ENCODE measurements around the gene GSN.

DNA sequence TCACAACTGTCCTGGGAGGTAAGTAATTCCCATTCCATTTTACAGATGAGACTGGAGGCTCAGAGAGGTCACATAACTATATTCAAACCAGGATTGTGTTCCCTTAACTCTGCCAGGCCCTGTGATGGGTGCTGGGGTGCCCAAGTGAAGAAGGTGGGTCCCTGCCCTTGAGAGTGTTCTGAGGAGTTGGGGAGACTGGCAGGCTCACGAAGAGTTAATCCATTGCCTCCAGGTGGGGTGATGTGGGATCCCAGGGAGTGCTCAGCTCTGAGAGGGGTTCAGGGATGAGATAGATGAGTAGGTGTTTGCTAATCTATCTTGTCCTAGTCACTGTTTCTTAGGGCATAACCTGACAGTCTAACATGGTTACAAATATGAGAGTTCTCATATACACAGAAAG lies 36.7 kb downstream of the GSN start:
- TF ChIP-seq, protein P1, sequence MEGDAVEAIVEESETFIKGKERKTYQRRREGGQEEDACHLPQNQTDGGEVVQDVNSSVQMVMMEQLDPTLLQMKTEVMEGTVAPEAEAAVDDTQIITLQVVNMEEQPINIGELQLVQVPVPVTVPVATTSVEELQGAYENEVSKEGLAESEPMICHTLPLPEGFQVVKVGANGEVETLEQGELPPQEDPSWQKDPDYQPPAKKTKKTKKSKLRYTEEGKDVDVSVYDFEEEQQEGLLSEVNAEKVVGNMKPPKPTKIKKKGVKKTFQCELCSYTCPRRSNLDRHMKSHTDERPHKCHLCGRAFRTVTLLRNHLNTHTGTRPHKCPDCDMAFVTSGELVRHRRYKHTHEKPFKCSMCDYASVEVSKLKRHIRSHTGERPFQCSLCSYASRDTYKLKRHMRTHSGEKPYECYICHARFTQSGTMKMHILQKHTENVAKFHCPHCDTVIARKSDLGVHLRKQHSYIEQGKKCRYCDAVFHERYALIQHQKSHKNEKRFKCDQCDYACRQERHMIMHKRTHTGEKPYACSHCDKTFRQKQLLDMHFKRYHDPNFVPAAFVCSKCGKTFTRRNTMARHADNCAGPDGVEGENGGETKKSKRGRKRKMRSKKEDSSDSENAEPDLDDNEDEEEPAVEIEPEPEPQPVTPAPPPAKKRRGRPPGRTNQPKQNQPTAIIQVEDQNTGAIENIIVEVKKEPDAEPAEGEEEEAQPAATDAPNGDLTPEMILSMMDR (IDR thresholded peaks at IDR 0.05): no peak
- no peak for TF ChIP-seq POLR2A (IDR thresholded peaks at IDR 0.05)
